Measurements from ENCODE around the gene PRDM2. TPM values are rescaled to one million over a fixed set of nuclear protein-coding genes. Genes with fewer than 3 reads are reported as not detected.

PRDM2 gene
- total RNA-seq, 2 donors from 2014 or later = 43.0 to 45.4 TPM

DNA sequence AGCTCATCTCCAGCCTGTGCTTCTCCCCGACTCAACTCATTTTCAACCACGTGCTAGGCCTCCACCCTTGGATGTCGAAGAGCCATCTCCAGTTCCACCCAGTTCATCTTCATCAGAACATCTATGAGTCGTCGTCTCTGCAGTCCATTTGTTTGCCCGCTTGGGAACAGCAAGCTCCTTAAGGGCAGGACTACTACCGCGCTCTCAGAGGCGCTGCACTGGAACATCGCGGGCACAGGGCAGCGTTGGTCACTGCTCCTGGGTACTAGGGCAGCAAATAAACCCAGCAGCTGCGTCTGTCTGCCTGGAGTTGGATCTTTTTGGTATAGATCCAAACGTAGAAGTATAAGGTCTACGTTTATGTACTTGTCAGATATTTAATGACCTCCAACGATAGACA, 478 bp upstream of the PRDM2 start:
- DNase-seq (ENCODE audit: low spot score) (no peak), ATAC-seq (ENCODE audit: insufficient number of reproducible peaks, low FRiP score, low read depth) (no peak)
- H3K27ac ChIP-seq = peak overlapping the region; percentile 93 to 97

GRCh38 chr1:13700521-13701270, 708 bp downstream of the PRDM2 start:
- Histone ChIP-seq H3K27ac (peak overlapping the region; percentile 56 to 59), H3K4me3 (peak overlapping the region; percentile 97), H3K27me3 (replicated peaks; ENCODE audit: insufficient read depth) (no peaks in the 10 kb centered on the region), H3K36me3 (no peaks in the 10 kb centered on the region), H3K4me1 (ENCODE audit: control insufficient read depth in 1 of 2, low read depth in 2 of 2) (peaks cover 4 to 10% of the 10 kb centered on the region in 2 donors), H3K9me3 (no peaks in the 10 kb centered on the region)
- ATAC-seq (ENCODE audit: insufficient number of reproducible peaks, low FRiP score, low read depth) (no peak), DNase-seq (ENCODE audit: low spot score) (no peak)
- TF ChIP-seq, protein P1, sequence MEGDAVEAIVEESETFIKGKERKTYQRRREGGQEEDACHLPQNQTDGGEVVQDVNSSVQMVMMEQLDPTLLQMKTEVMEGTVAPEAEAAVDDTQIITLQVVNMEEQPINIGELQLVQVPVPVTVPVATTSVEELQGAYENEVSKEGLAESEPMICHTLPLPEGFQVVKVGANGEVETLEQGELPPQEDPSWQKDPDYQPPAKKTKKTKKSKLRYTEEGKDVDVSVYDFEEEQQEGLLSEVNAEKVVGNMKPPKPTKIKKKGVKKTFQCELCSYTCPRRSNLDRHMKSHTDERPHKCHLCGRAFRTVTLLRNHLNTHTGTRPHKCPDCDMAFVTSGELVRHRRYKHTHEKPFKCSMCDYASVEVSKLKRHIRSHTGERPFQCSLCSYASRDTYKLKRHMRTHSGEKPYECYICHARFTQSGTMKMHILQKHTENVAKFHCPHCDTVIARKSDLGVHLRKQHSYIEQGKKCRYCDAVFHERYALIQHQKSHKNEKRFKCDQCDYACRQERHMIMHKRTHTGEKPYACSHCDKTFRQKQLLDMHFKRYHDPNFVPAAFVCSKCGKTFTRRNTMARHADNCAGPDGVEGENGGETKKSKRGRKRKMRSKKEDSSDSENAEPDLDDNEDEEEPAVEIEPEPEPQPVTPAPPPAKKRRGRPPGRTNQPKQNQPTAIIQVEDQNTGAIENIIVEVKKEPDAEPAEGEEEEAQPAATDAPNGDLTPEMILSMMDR (IDR thresholded peaks at IDR 0.05) = no peak

More for the DNA sequence above, 478 bp upstream of the PRDM2 start:
- Histone ChIP-seq H3K9me3 (no peaks in the 10 kb centered on the region), H3K4me3 (peak overlapping the region; percentile 97), H3K27me3 (replicated peaks; ENCODE audit: insufficient read depth) (no peaks in the 10 kb centered on the region), H3K4me1 (ENCODE audit: control insufficient read depth in 1 of 2, low read depth in 2 of 2) (peaks cover 4 to 10% of the 10 kb centered on the region in 2 donors), H3K36me3 (no peaks in the 10 kb centered on the region)
- TF ChIP-seq, protein P1 (IDR thresholded peaks at IDR 0.05) = no peak

DNA sequence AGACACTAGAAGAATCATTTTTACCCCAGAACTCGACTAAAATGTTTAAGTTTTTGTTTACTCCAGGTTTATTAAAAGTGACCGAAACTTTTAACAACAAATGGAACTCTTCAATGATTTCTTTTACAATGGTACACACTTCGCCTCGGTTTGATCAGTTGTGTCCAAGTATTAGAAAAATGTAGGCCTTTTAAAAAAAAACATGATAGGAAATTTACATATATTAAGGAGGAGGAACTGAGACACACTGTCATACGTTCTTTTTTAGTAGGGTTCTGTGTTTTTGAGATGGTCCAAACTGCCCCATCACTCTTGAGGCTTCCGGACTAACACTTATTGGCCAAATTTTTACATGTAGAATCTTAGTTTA, 1.3 kb downstream of the PRDM2 start:
- no peak for ATAC-seq (ENCODE audit: insufficient number of reproducible peaks, low FRiP score, low read depth)
- H3K36me3 ChIP-seq = no peaks in the 10 kb centered on the region
- no peaks in the 10 kb centered on the region for H3K9me3 ChIP-seq
- H3K27me3 ChIP-seq (replicated peaks; ENCODE audit: insufficient read depth) = no peaks in the 10 kb centered on the region
- H3K27ac ChIP-seq = peak overlapping the region; percentile 56 to 59
- TF ChIP-seq, protein P1 (IDR thresholded peaks at IDR 0.05) = no peak
- peak overlapping the region; percentile 97 for H3K4me3 ChIP-seq
- H3K4me1 ChIP-seq (ENCODE audit: control insufficient read depth in 1 of 2, low read depth in 2 of 2) = peaks cover 4 to 10% of the 10 kb centered on the region in 2 donors
- DNase-seq (ENCODE audit: low spot score) = no peak

DNA sequence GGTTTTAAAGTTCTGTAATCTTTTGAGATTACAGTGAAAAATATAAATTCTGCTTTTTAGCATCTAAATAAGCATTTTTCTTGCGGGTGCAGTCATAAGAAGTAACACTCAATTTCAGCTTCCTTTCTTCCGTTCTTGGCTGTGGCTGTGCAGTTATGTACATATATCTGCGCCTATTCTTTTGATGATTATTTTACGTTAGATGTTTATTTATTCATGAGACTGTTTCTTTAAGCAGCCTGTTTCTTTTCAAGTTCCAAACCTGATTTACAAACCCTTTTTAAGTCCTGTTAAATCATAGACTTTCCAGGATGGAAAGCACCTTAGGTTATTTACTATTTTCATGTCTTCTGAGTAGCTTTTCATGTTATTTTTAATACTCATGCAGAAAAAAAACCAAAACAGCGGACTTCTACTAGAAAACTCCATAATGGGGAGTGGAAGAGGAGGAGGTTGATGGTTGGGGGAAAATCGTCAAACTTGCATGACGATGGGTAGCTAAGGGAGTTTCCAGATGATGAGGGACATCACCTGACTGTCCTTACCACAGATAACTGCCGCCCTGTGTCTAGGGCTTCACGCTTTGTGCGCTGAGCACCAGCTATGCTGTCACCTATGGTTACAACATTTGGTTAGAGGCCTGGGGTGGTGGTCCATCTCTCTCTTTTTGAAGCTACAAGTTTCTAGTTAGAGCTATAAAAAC, 2.6 kb downstream of the PRDM2 start:
- Histone ChIP-seq H3K4me1 (ENCODE audit: control insufficient read depth in 1 of 2, low read depth in 2 of 2) (peaks cover 4 to 10% of the 10 kb centered on the region in 2 donors), H3K4me3 (no peak overlapping the region), H3K36me3 (no peaks in the 10 kb centered on the region), H3K27ac (no peak overlapping the region), H3K27me3 (replicated peaks; ENCODE audit: insufficient read depth) (no peaks in the 10 kb centered on the region), H3K9me3 (no peaks in the 10 kb centered on the region)
- DNase-seq (ENCODE audit: low spot score) (no peak), ATAC-seq (ENCODE audit: insufficient number of reproducible peaks, low FRiP score, low read depth) (no peak)
- TF ChIP-seq, protein P1 (IDR thresholded peaks at IDR 0.05) = no peak

DNA sequence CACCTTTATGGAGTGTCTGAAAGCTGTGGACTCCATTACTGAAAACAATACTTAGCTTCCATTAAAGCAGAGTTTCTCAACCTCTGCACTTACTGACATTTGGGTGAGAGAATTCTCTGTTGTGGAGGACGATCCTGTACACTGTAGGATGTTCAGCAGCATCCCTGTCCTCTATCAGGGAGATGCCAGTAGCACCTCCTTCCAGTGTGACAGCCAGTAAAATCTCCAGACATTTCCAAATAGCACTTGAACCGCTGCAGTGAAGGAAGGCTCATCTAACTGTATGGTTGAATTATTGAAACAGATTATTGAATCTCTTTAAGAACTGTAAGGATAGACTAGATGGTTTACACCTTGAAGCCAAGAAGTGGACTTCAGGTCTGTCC, 3.1 kb downstream of the PRDM2 start:
- H3K4me1 ChIP-seq (ENCODE audit: control insufficient read depth in 1 of 2, low read depth in 2 of 2) = peaks cover 4 to 10% of the 10 kb centered on the region in 2 donors
- no peaks in the 10 kb centered on the region for H3K27me3 ChIP-seq (replicated peaks; ENCODE audit: insufficient read depth)
- TF ChIP-seq, protein P1 (IDR thresholded peaks at IDR 0.05) = no peak
- no peaks in the 10 kb centered on the region for H3K9me3 ChIP-seq
- no peak overlapping the region for H3K27ac ChIP-seq
- H3K36me3 ChIP-seq = no peaks in the 10 kb centered on the region
- DNase-seq (ENCODE audit: low spot score) (no peak), ATAC-seq (ENCODE audit: insufficient number of reproducible peaks, low FRiP score, low read depth) (no peak)
- H3K4me3 ChIP-seq = no peak overlapping the region

Measured in thoracic aorta (tissue), 2 donors.